ENCODE measurements around the gene CDC26.

The CDC26 gene

GRCh38 chr9:113311961-113312360, 36.6 kb upstream of the CDC26 start:
- H2BK12ac ChIP-seq (ENCODE audit: low read length), result no peak overlapping the region
- no peak overlapping the region for H2BK5ac ChIP-seq (ENCODE audit: low read depth, low read length, poor library complexity)
- H4K8ac ChIP-seq (ENCODE audit: low read depth, low read length), result no peak overlapping the region
- no peak for DNase-seq
- H3K27ac ChIP-seq (ENCODE audit: low read depth, low read length), result no peak overlapping the region
- no peak overlapping the region for H2AFZ ChIP-seq (ENCODE audit: insufficient read depth, low read length, poor library complexity)
- H3K36me3 ChIP-seq (ENCODE audit: control insufficient read depth in 1 of 2, insufficient read depth in 2 of 2, low read length in 2 of 2), result no peaks in the 10 kb centered on the region
- no peak overlapping the region for H3K18ac ChIP-seq (ENCODE audit: low read length)
- no peak overlapping the region for H4K12ac ChIP-seq (ENCODE audit: low read depth, low read length)
- no peaks in the 10 kb centered on the region for H3K79me2 ChIP-seq (ENCODE audit: control insufficient read depth, insufficient read depth, low read length, poor library complexity)
- no peak overlapping the region for H3K23ac ChIP-seq (ENCODE audit: low read length)
- no peak overlapping the region for H2AK5ac ChIP-seq (ENCODE audit: low read length)
- no CpG with 5 or more reads among the region's 3 CpGs for WGBS (ENCODE audit: extremely low coverage, insufficient coverage, insufficient read length)
- H3K79me1 ChIP-seq (ENCODE audit: low read length), result no peaks in the 10 kb centered on the region
- H3K4me3 ChIP-seq (ENCODE audit: low read depth, low read length), result no peak overlapping the region
- no peaks in the 10 kb centered on the region for H3K27me3 ChIP-seq (ENCODE audit: insufficient read depth, low read length)
- H3K14ac ChIP-seq (ENCODE audit: low read length), result no peak overlapping the region
- no peak overlapping the region for H4K91ac ChIP-seq (ENCODE audit: low read depth, low read length)
- H3K9ac ChIP-seq (ENCODE audit: low read length), result no peak overlapping the region
- no peaks in the 10 kb centered on the region for H3K9me3 ChIP-seq (ENCODE audit: insufficient read depth, low read depth, low read length)
- no peak overlapping the region for H2BK120ac ChIP-seq (ENCODE audit: insufficient read depth, low read length, poor library complexity)
- H3K4ac ChIP-seq (ENCODE audit: low read depth, low read length), result no peak overlapping the region
- no peak overlapping the region for H3K4me2 ChIP-seq (ENCODE audit: low read length)
- H3K4me1 ChIP-seq (ENCODE audit: control insufficient read depth in 1 of 2, insufficient read depth in 2 of 2, low read length in 2 of 2), result no peaks in the 10 kb centered on the region

- Histone ChIP-seq H3K4me2 (ENCODE audit: low read length) (no peak overlapping the region), H3K79me2 (ENCODE audit: control insufficient read depth, insufficient read depth, low read length, poor library complexity) (no peaks in the 10 kb centered on the region), H2AFZ (ENCODE audit: insufficient read depth, low read length, poor library complexity) (no peak overlapping the region), H3K23ac (ENCODE audit: low read length) (no peak overlapping the region), H3K27me3 (ENCODE audit: insufficient read depth, low read length) (no peaks in the 10 kb centered on the region), H3K9ac (ENCODE audit: low read length) (no peak overlapping the region), H3K79me1 (ENCODE audit: low read length) (no peaks in the 10 kb centered on the region), H2BK120ac (ENCODE audit: insufficient read depth, low read length, poor library complexity) (no peak overlapping the region), H3K9me3 (ENCODE audit: insufficient read depth, low read depth, low read length) (no peaks in the 10 kb centered on the region), H4K8ac (ENCODE audit: low read depth, low read length) (no peak overlapping the region), H3K4me3 (ENCODE audit: low read depth, low read length) (no peak overlapping the region), H3K4me1 (ENCODE audit: control insufficient read depth in 1 of 2, insufficient read depth in 2 of 2, low read length in 2 of 2) (no peaks in the 10 kb centered on the region), H4K12ac (ENCODE audit: low read depth, low read length) (no peak overlapping the region), H3K36me3 (ENCODE audit: control insufficient read depth in 1 of 2, insufficient read depth in 2 of 2, low read length in 2 of 2) (no peaks in the 10 kb centered on the region), H4K91ac (ENCODE audit: low read depth, low read length) (no peak overlapping the region), H2AK5ac (ENCODE audit: low read length) (no peak overlapping the region), H3K14ac (ENCODE audit: low read length) (no peak overlapping the region), H2BK12ac (ENCODE audit: low read length) (no peak overlapping the region), H3K4ac (ENCODE audit: low read depth, low read length) (no peak overlapping the region), H2BK5ac (ENCODE audit: low read depth, low read length, poor library complexity) (no peak overlapping the region), H3K27ac (ENCODE audit: low read depth, low read length) (no peak overlapping the region), H3K18ac (ENCODE audit: low read length) (no peak overlapping the region)
- no CpG with 5 or more reads among the region's 3 CpGs for WGBS (ENCODE audit: extremely low coverage, insufficient coverage, insufficient read length)
- peak in 1 of 2 donors; percentile 55 for DNase-seq
These were observed 35.2 kb upstream of the CDC26 start for GRCh38 chr9:113310538-113310937.

GRCh38 chr9:113309204-113309813, 33.9 kb upstream of the CDC26 start:
- Histone ChIP-seq H3K4me3 (ENCODE audit: low read depth, low read length) (no peak overlapping the region), H3K4ac (ENCODE audit: low read depth, low read length) (no peak overlapping the region), H4K8ac (ENCODE audit: low read depth, low read length) (no peak overlapping the region), H3K27me3 (ENCODE audit: insufficient read depth, low read length) (no peaks in the 10 kb centered on the region), H2AK5ac (ENCODE audit: low read length) (no peak overlapping the region), H4K91ac (ENCODE audit: low read depth, low read length) (no peak overlapping the region), H3K18ac (ENCODE audit: low read length) (no peak overlapping the region), H3K27ac (ENCODE audit: low read depth, low read length) (no peak overlapping the region), H2BK5ac (ENCODE audit: low read depth, low read length, poor library complexity) (no peak overlapping the region), H2AFZ (ENCODE audit: insufficient read depth, low read length, poor library complexity) (no peak overlapping the region), H3K9me3 (ENCODE audit: insufficient read depth, low read depth, low read length) (no peaks in the 10 kb centered on the region), H3K23ac (ENCODE audit: low read length) (no peak overlapping the region), H2BK12ac (ENCODE audit: low read length) (no peak overlapping the region), H3K79me1 (ENCODE audit: low read length) (no peaks in the 10 kb centered on the region), H3K9ac (ENCODE audit: low read length) (no peak overlapping the region), H4K12ac (ENCODE audit: low read depth, low read length) (no peak overlapping the region), H3K79me2 (ENCODE audit: control insufficient read depth, insufficient read depth, low read length, poor library complexity) (no peaks in the 10 kb centered on the region), H3K4me1 (ENCODE audit: control insufficient read depth in 1 of 2, insufficient read depth in 2 of 2, low read length in 2 of 2) (no peaks in the 10 kb centered on the region), H2BK120ac (ENCODE audit: insufficient read depth, low read length, poor library complexity) (no peak overlapping the region), H3K36me3 (ENCODE audit: control insufficient read depth in 1 of 2, insufficient read depth in 2 of 2, low read length in 2 of 2) (no peaks in the 10 kb centered on the region), H3K14ac (ENCODE audit: low read length) (no peak overlapping the region), H3K4me2 (ENCODE audit: low read length) (no peak overlapping the region)
- no CpG with 5 or more reads among the region's 2 CpGs for WGBS (ENCODE audit: extremely low coverage, insufficient coverage, insufficient read length)
- DNase-seq, result peak in 1 of 2 donors; percentile 46

- Histone ChIP-seq H4K91ac (ENCODE audit: low read depth, low read length) (no peak overlapping the region), H3K79me1 (ENCODE audit: low read length) (no peaks in the 10 kb centered on the region), H3K23ac (ENCODE audit: low read length) (no peak overlapping the region), H2AK5ac (ENCODE audit: low read length) (no peak overlapping the region), H3K4me1 (ENCODE audit: control insufficient read depth in 1 of 2, insufficient read depth in 2 of 2, low read length in 2 of 2) (no peaks in the 10 kb centered on the region), H2BK12ac (ENCODE audit: low read length) (no peak overlapping the region), H3K4me3 (ENCODE audit: low read depth, low read length) (no peak overlapping the region), H3K79me2 (ENCODE audit: control insufficient read depth, insufficient read depth, low read length, poor library complexity) (no peaks in the 10 kb centered on the region), H3K27ac (ENCODE audit: low read depth, low read length) (no peak overlapping the region), H2BK120ac (ENCODE audit: insufficient read depth, low read length, poor library complexity) (no peak overlapping the region), H3K9ac (ENCODE audit: low read length) (no peak overlapping the region), H2AFZ (ENCODE audit: insufficient read depth, low read length, poor library complexity) (no peak overlapping the region), H4K8ac (ENCODE audit: low read depth, low read length) (no peak overlapping the region), H3K36me3 (ENCODE audit: control insufficient read depth in 1 of 2, insufficient read depth in 2 of 2, low read length in 2 of 2) (no peaks in the 10 kb centered on the region), H3K4ac (ENCODE audit: low read depth, low read length) (no peak overlapping the region), H4K12ac (ENCODE audit: low read depth, low read length) (no peak overlapping the region), H3K27me3 (ENCODE audit: insufficient read depth, low read length) (no peaks in the 10 kb centered on the region), H3K18ac (ENCODE audit: low read length) (no peak overlapping the region), H2BK5ac (ENCODE audit: low read depth, low read length, poor library complexity) (no peak overlapping the region), H3K9me3 (ENCODE audit: insufficient read depth, low read depth, low read length) (no peaks in the 10 kb centered on the region), H3K4me2 (ENCODE audit: low read length) (no peak overlapping the region), H3K14ac (ENCODE audit: low read length) (no peak overlapping the region)
- DNase-seq, result peak; percentile 42 to 82
- no CpG with 5 or more reads among the region's 8 CpGs for WGBS (ENCODE audit: extremely low coverage, insufficient coverage, insufficient read length)
These were observed 32.1 kb upstream of the CDC26 start for GRCh38 chr9:113307396-113307975.
